Smooth muscle cell (in vitro differentiated cells): ENCODE results near the gene C3orf62. TPM values are rescaled to one million over a fixed set of nuclear protein-coding genes. Genes with fewer than 3 reads are reported as not detected.

Experiments
- DNase-seq: peaks from one replicate; lab custom pipeline; 2025; ENCODE audit not compliant: unreplicated experiment; lab: John Stamatoyannopoulos, UW
- H2AFZ ChIP-seq: fragments of 200-600 bp; sonication (generic); 2 replicates; pipeline ENCODE4 v1.6.0; 2016; ENCODE audit warnings: antibody characterized with exemption, low read depth, mild to moderate bottlenecking
- H3F3A ChIP-seq: fragments of 200-600 bp; sonication (generic); 2 replicates; pipeline ENCODE4 v1.6.0; 2017; ENCODE audit warnings: antibody characterized with exemption, low read depth
- H3K27ac ChIP-seq: fragments of 200-600 bp; sonication (generic); 2 replicates; pipeline ENCODE4 v1.5.1; 2016; ENCODE audit warnings: low read depth, mild to moderate bottlenecking
- H3K27me3 ChIP-seq: fragments of 200-600 bp; sonication (generic); 2 replicates; pipeline ENCODE4 v1.6.1; 2016; ENCODE audit warnings: low read depth, mild to moderate bottlenecking
- H3K36me3 ChIP-seq: fragments of 200-600 bp; sonication (generic); 2 replicates; pipeline ENCODE4 v1.5.1; 2016; ENCODE audit warnings: low read depth
- H3K4me1 ChIP-seq: fragments of 200-600 bp; sonication (generic); 2 replicates; pipeline ENCODE4 v1.5.1; 2016; ENCODE audit warnings: low read depth
- H3K4me2 ChIP-seq: fragments of 200-600 bp; sonication (generic); 2 replicates; pipeline ENCODE4 v1.6.0; 2016; ENCODE audit warnings: mild to moderate bottlenecking
- H3K4me3 ChIP-seq: fragments of 200-600 bp; sonication (generic); 2 replicates; pipeline ENCODE4 v1.5.1; 2016; ENCODE audit warnings: mild to moderate bottlenecking
- H3K79me2 ChIP-seq: fragments of 200-600 bp; sonication (generic); 2 replicates; pipeline ENCODE4 v1.6.0; 2016; ENCODE audit warnings: low read depth, mild to moderate bottlenecking
- H3K9ac ChIP-seq: fragments of 200-600 bp; sonication (generic); 2 replicates; pipeline ENCODE4 v1.6.0; 2016; ENCODE audit warnings: low read depth
- H3K9me3 ChIP-seq: fragments of 200-600 bp; sonication (generic); replicated peaks from 2 replicates; pipeline ENCODE4 v1.5.1; 2016; ENCODE audit warnings: low read depth
- H4K20me1 ChIP-seq: fragments of 200-600 bp; sonication (generic); 2 replicates; pipeline ENCODE4 v1.6.0; 2016; ENCODE audit warnings: low read depth
- WGBS: methylation state at CpG from one replicate; pipeline ENCODE4 v1.1.7; 2016; ENCODE audit warnings: low lambda C conversion rate; 5-methylcytosine and 5-hydroxymethylcytosine counted together
- polyA plus RNA-seq: library from polyadenylated mRNA; unstranded; fragments of >200 nt; fragmentation: Nextera tagmentation; extraction: Ambion mirVana; gene quantifications from 2 replicates; pipeline ENCODE4 v1.2.1, GENCODE V29; 2016
- total RNA-seq: library from RNA; depleted of rRNA; stranded (reverse); fragments of >200 nt; gene quantifications from 2 replicates; pipeline ENCODE4 v1.2.3, GENCODE V29; 2014
- TF ChIP-seq, protein P1 (sequence below): fragments of 200-600 bp; sonication (generic); IDR thresholded peaks from 2 replicates; pipeline ENCODE4 v1.5.1; 2017; ENCODE audit warnings: borderline replicate concordance, mild to moderate bottlenecking, antibody characterized with exemption; ENCODE audit not compliant: insufficient read depth, poor library complexity, severe bottlenecking

Gene C3orf62
- total and polyA plus RNA-seq, 2 experiments from 2014 or later: 1.6 TPM

GRCh38 chr3:49263159-49263889 is 13.7 kb downstream of the C3orf62 start:
- no peaks in the 10 kb centered on the region for H3K4me1 ChIP-seq
- no peaks in the 10 kb centered on the region for H3K27me3 ChIP-seq
- no peak overlapping the region for H3K9ac ChIP-seq
- H3K36me3 ChIP-seq: no peaks in the 10 kb centered on the region
- no peak overlapping the region for H2AFZ ChIP-seq
- TF ChIP-seq, protein P1, sequence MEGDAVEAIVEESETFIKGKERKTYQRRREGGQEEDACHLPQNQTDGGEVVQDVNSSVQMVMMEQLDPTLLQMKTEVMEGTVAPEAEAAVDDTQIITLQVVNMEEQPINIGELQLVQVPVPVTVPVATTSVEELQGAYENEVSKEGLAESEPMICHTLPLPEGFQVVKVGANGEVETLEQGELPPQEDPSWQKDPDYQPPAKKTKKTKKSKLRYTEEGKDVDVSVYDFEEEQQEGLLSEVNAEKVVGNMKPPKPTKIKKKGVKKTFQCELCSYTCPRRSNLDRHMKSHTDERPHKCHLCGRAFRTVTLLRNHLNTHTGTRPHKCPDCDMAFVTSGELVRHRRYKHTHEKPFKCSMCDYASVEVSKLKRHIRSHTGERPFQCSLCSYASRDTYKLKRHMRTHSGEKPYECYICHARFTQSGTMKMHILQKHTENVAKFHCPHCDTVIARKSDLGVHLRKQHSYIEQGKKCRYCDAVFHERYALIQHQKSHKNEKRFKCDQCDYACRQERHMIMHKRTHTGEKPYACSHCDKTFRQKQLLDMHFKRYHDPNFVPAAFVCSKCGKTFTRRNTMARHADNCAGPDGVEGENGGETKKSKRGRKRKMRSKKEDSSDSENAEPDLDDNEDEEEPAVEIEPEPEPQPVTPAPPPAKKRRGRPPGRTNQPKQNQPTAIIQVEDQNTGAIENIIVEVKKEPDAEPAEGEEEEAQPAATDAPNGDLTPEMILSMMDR: no peak
- H3K9me3 ChIP-seq: no peaks in the 10 kb centered on the region
- 94% methylated on average over 6 of the region's 6 CpGs for WGBS
- no peaks in the 10 kb centered on the region for H3K79me2 ChIP-seq
- no peaks in the 10 kb centered on the region for H4K20me1 ChIP-seq
- H3K27ac ChIP-seq: no peak overlapping the region
- no peak overlapping the region for H3K4me3 ChIP-seq
- no peaks in the 10 kb centered on the region for H3F3A ChIP-seq
- DNase-seq: no peak
- no peak overlapping the region for H3K4me2 ChIP-seq

- Histone ChIP-seq H3F3A (no peaks in the 10 kb centered on the region), H3K4me2 (no peak overlapping the region), H4K20me1 (no peaks in the 10 kb centered on the region), H3K9me3 (no peaks in the 10 kb centered on the region), H3K79me2 (no peaks in the 10 kb centered on the region), H3K36me3 (no peaks in the 10 kb centered on the region), H3K4me1 (no peaks in the 10 kb centered on the region), H3K27ac (no peak overlapping the region), H2AFZ (no peak overlapping the region), H3K4me3 (no peak overlapping the region), H3K9ac (no peak overlapping the region), H3K27me3 (no peaks in the 10 kb centered on the region)
- TF ChIP-seq, protein P1: no peak
- no peak for DNase-seq
- 86% methylated on average over 5 of the region's 5 CpGs for WGBS
Observed at GRCh38 chr3:49260806-49261324, 16.2 kb downstream of the C3orf62 start.

DNA sequence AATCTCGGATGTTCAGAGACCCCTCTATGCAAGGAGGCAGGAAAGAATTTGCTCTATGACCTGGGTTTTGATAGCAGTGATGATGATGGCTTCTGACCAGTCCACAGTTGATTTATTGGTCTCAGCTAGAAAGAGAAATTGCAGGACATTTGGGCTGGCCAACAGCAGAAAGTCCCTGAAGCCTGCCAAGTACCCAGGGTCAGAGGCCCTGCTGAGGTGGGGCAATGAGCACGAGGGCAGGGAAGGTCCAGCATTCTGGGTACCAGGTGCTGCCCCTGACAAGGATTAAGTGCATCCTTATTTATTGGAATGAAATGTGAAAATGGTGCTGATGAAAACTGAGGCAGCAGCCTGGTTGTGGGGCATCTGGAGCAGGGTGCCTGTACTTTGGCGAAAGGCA is 19.8 kb downstream of the C3orf62 start:
- H3K4me2 ChIP-seq: no peak overlapping the region
- H4K20me1 ChIP-seq: no peaks in the 10 kb centered on the region
- TF ChIP-seq, protein P1: no peak
- H3K79me2 ChIP-seq: no peaks in the 10 kb centered on the region
- H3K27me3 ChIP-seq: no peaks in the 10 kb centered on the region
- H3K4me1 ChIP-seq: no peaks in the 10 kb centered on the region
- H3K36me3 ChIP-seq: no peaks in the 10 kb centered on the region
- no peaks in the 10 kb centered on the region for H3K9me3 ChIP-seq
- H2AFZ ChIP-seq: no peak overlapping the region
- H3K4me3 ChIP-seq: no peak overlapping the region
- WGBS: 82% methylated on average over 3 of the region's 3 CpGs
- H3F3A ChIP-seq: no peaks in the 10 kb centered on the region
- DNase-seq: no peak
- H3K27ac ChIP-seq: no peak overlapping the region
- no peak overlapping the region for H3K9ac ChIP-seq
